ENCODE measurements around the gene MREG.

DNA sequence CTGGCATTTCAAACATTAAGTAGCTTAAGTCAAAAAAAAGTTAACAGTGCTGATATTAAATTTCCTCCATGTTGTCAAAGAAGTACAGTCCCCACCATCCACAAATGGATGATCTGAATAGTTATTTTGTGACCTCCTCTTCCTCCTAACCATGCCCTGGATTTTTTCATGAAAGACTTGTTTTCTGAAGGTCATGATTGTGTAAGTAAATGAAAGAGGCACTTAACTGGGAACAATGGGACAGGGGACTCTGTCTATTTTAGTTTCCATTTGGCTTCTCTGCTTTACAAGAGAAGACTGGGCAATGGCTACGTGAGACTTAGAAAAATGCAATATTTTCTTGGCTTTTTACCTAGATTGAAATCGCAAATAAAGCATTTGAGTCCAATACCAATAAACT, 36.1 kb upstream of the MREG start:
- TF ChIP-seq, protein P1, sequence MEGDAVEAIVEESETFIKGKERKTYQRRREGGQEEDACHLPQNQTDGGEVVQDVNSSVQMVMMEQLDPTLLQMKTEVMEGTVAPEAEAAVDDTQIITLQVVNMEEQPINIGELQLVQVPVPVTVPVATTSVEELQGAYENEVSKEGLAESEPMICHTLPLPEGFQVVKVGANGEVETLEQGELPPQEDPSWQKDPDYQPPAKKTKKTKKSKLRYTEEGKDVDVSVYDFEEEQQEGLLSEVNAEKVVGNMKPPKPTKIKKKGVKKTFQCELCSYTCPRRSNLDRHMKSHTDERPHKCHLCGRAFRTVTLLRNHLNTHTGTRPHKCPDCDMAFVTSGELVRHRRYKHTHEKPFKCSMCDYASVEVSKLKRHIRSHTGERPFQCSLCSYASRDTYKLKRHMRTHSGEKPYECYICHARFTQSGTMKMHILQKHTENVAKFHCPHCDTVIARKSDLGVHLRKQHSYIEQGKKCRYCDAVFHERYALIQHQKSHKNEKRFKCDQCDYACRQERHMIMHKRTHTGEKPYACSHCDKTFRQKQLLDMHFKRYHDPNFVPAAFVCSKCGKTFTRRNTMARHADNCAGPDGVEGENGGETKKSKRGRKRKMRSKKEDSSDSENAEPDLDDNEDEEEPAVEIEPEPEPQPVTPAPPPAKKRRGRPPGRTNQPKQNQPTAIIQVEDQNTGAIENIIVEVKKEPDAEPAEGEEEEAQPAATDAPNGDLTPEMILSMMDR (IDR thresholded peaks at IDR 0.05; ENCODE audit: low read length) = no peak
- no peak for TF ChIP-seq EZH2 (IDR thresholded peaks at IDR 0.05; ENCODE audit: borderline replicate concordance, low read length)
